ENCODE results near the gene SLC6A1.

SLC6A1 gene

DNA sequence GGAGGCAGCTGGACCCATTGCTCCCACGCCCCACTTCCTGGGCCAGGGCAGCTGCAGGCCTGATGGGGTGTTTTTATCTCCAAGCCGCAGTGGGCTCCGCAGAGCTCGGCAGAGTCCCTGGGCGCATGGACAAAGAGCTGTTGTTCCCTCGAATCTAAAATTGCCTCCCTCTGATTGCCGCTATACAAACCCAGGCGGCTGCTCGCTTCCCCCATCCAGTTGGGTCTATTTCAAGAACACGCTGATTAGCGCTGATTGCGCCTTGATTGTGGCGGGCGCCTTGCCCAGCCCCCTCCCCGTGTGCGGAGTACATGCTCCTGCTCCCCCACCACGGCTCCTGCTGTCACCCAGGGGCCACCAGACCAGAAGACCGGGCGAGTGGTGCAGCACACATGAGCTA is 43.4 kb upstream of the SLC6A1 start:
- Histone ChIP-seq H3K4me3 (replicated peaks; ENCODE audit: low read depth, low read length) (no peak overlapping the region), H3K36me3 (ENCODE audit: control insufficient read depth, insufficient read depth, low read length) (no peaks in the 10 kb centered on the region), H3K27me3 (replicated peaks; ENCODE audit: control insufficient read depth, insufficient read depth, low read length) (no peaks in the 10 kb centered on the region)
- no peak for DNase-seq (ENCODE audit: extremely low read depth, insufficient read length)
- TF ChIP-seq, protein P1, sequence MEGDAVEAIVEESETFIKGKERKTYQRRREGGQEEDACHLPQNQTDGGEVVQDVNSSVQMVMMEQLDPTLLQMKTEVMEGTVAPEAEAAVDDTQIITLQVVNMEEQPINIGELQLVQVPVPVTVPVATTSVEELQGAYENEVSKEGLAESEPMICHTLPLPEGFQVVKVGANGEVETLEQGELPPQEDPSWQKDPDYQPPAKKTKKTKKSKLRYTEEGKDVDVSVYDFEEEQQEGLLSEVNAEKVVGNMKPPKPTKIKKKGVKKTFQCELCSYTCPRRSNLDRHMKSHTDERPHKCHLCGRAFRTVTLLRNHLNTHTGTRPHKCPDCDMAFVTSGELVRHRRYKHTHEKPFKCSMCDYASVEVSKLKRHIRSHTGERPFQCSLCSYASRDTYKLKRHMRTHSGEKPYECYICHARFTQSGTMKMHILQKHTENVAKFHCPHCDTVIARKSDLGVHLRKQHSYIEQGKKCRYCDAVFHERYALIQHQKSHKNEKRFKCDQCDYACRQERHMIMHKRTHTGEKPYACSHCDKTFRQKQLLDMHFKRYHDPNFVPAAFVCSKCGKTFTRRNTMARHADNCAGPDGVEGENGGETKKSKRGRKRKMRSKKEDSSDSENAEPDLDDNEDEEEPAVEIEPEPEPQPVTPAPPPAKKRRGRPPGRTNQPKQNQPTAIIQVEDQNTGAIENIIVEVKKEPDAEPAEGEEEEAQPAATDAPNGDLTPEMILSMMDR (IDR thresholded peaks at IDR 0.05; ENCODE audit: insufficient read depth, low read length, poor library complexity, severe bottlenecking) = no peak

DNA sequence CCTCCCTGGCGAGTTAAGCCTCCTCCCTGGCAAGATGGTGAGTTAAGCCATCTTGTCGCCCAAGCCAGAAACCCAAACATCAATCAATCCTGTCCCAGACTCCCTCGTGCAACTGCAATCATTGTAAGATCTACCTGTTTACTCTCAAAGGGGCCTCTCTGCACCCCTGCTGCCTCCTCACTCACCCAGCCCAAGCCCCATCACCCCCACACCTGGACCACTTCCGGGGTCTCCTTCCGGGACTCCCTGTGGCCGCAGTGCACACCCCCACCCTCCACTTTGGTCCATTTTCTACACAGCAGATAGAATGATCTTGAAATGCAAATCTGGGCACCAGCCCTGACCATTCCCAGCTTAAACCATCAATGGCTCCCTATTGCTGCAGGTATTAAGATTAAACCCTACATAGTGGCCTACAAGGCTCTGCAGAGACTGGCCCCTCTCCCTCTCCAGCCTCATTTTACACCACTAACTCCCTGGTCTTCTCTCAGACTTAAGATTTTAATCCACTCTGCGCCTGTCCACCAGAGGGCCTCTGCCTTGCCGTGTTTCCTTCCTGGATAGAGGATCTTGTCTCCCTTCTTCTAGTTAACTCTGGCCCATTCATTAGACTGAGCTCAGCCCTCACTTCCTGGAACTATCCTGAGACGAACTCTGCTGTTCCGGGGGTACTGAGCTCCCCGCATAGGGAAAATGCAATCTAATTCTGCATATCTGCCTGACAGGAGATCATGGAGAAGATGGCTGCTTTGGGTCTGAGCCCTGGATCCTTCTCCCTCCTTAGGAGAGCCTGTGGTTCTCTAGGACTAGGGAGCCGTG is 41.9 kb upstream of the SLC6A1 start:
- Histone ChIP-seq H3K36me3 (ENCODE audit: control insufficient read depth, insufficient read depth, low read length) (no peaks in the 10 kb centered on the region), H3K4me3 (replicated peaks; ENCODE audit: low read depth, low read length) (no peak overlapping the region), H3K27me3 (replicated peaks; ENCODE audit: control insufficient read depth, insufficient read depth, low read length) (no peaks in the 10 kb centered on the region; the same call in 1 of the 2 replicates)
- DNase-seq (ENCODE audit: extremely low read depth, insufficient read length) = no peak
- TF ChIP-seq, protein P1 (IDR thresholded peaks at IDR 0.05; ENCODE audit: insufficient read depth, low read length, poor library complexity, severe bottlenecking) = peak; percentile 45

DNA sequence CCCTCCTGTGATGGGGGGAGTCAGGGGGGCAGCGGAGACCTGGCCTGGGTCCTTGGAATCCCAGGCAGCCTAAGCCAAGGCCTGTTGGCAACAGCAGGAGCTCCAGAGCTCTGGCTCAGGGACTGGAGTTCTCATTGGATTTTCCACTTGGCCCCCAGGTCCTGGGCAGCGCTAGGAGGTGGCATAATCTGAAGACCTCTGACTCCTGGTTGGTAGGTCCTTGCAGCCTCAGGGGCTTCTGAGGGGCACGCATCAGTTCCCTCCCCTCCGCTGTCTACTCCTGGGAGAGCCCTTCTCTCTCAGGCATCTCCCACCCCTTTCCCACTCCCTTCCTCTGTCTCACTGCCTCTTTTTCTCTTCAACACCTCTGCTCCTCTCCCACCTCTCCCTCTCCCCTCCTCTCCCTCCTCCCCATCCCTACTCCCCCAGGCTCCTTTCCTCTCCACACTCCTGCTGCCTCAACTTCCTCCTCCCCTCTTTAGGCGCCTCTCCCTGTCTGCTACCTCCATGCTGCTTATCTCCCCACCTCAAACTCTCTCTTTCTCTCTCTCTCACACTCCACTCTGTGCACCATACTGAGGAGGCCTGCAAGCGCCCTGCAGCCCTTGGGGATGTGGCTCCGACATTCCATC is 41.1 kb upstream of the SLC6A1 start:
- TF ChIP-seq, protein P1 (IDR thresholded peaks at IDR 0.05; ENCODE audit: insufficient read depth, low read length, poor library complexity, severe bottlenecking) = no peak
- Histone ChIP-seq H3K36me3 (ENCODE audit: control insufficient read depth, insufficient read depth, low read length) (no peaks in the 10 kb centered on the region), H3K4me3 (replicated peaks; ENCODE audit: low read depth, low read length) (no peak overlapping the region), H3K27me3 (replicated peaks; ENCODE audit: control insufficient read depth, insufficient read depth, low read length) (no peaks in the 10 kb centered on the region; the same call in 1 of the 2 replicates)
- no peak for DNase-seq (ENCODE audit: extremely low read depth, insufficient read length)

DNA sequence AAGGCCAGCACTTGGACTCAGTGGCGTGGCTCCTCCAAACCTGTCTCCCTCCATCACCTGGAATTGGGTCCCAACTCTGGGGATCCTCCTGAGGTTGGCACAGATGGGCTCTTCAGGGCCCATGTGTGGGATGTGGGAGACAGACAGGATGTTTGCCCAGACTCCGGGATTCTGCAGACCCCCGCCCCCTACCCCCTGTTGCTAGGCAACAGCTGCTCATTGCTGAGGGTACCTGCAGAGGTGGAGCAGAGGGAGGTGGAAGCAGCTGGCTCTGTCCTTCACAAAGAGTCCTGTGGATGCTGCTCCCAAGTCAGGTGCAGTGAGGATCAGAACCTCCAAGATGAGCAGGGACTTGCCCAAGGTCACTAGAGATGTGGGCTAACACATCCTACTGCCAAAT is 40.0 kb upstream of the SLC6A1 start:
- Histone ChIP-seq H3K36me3 (ENCODE audit: control insufficient read depth, insufficient read depth, low read length) (no peaks in the 10 kb centered on the region), H3K4me3 (replicated peaks; ENCODE audit: low read depth, low read length) (no peak overlapping the region), H3K27me3 (replicated peaks; ENCODE audit: control insufficient read depth, insufficient read depth, low read length) (no peaks in the 10 kb centered on the region; the same call in none of the 2 replicates)
- TF ChIP-seq, protein P1 (IDR thresholded peaks at IDR 0.05; ENCODE audit: insufficient read depth, low read length, poor library complexity, severe bottlenecking) = no peak
- no peak for DNase-seq (ENCODE audit: extremely low read depth, insufficient read length)

DNA sequence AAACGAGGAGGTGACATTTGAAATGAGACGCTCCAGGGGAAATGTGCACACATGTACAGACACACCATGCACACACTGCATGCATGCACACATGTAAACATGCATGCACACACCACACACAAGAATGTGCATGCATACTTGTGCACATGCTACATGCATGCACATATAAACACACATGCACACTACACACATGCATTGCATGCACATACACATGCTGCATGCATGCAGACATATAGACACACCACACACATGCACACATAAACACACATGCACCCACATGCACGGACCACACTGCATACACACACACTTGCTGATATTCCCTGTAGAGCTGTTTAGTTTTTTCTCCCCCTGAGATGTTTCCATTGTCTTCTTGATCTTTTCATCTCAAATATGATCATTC is 37.8 kb upstream of the SLC6A1 start:
- Histone ChIP-seq H3K27me3 (replicated peaks; ENCODE audit: control insufficient read depth, insufficient read depth, low read length) (peaks cover 2% of the 10 kb centered on the region), H3K4me3 (replicated peaks; ENCODE audit: low read depth, low read length) (no peak overlapping the region), H3K36me3 (ENCODE audit: control insufficient read depth, insufficient read depth, low read length) (no peaks in the 10 kb centered on the region)
- TF ChIP-seq, protein P1 (IDR thresholded peaks at IDR 0.05; ENCODE audit: insufficient read depth, low read length, poor library complexity, severe bottlenecking) = no peak
- no peak for DNase-seq (ENCODE audit: extremely low read depth, insufficient read length)
